K562 (cell line): ENCODE data around the gene GMDS. TPM values are rescaled to one million over a fixed set of nuclear protein-coding genes. Genes with fewer than 3 reads are reported as not detected.

Experiments used
- ATF7 ChIP-seq: fragments of 450-650 bp; IDR thresholded peaks from 2 replicates; pipeline ENCODE4 v1.7.1; 2014; ENCODE audit warnings: mild to moderate bottlenecking, moderate library complexity
- FOXO4 ChIP-seq: fragments of 450-650 bp; formaldehyde crosslinking; IDR thresholded peaks from 2 replicates; pipeline ENCODE4 v1.4.0; 2020; ENCODE audit warnings: mild to moderate bottlenecking, moderate library complexity
- MGA ChIP-seq: fragments of 450-650 bp; IDR thresholded peaks from 2 replicates; pipeline ENCODE4 v1.6.1; 2016; ENCODE audit warnings: mild to moderate bottlenecking, moderate library complexity
- NFRKB ChIP-seq: fragments of 450-650 bp; IDR thresholded peaks from 2 replicates; pipeline ENCODE4 v1.6.1; 2016; ENCODE audit warnings: low read depth
- PCBP1 ChIP-seq: fragments of 200-400 bp; formaldehyde crosslinking; IDR thresholded peaks from 2 replicates; pipeline ENCODE4 v1.6.1; 2018; ENCODE audit warnings: mild to moderate bottlenecking, low read depth, low read length; ENCODE audit not compliant: poor library complexity, severe bottlenecking
- RHOXF2B ChIP-seq: fragments of 250-450 bp; sonication (Bioruptor Pico); conservative IDR thresholded peaks from 2 replicates; pipeline ENCODE4 v1.5.1; 2021
- SIRT6 ChIP-seq: IDR thresholded peaks from one replicate; pipeline ENCODE4 v1.6.1; 2012; ENCODE audit warnings: low read depth, mild to moderate bottlenecking, control low read depth, inconsistent platforms, low read length, moderate library complexity
- polyA plus RNA-seq, 8 experiments: library from polyadenylated mRNA; depleted of rRNA in 4 of 8; stranded (reverse) in 5 of 8; unstranded in 3 of 8; fragments of >200 nt; fragmentation: Nextera tagmentation in 2 of 8; fragmentation: Illumina TruSeq in 1 of 8; extraction: Ambion mirVana in 2 of 8; extraction: Trizol in 1 of 8; gene quantifications; 2 replicates each; pipeline versions ENCODE4 v1.2.1 to v1.2.3, GENCODE V29; 2011 to 2014; ENCODE audit warnings: inconsistent platforms in 1 of 8, missing spikeins in 1 of 8
- total RNA-seq, 7 experiments: library from RNA; depleted of rRNA in 6 of 7; stranded (reverse); fragments of >200 nt in 6 of 7; fragmentation: Illumina TruSeq in 2 of 7; extraction: Trizol in 2 of 7; gene quantifications; 2 replicates each; pipeline versions ENCODE4 v1.2.1 to v1.2.3, GENCODE V29; 2011 to 2021; ENCODE audit warnings: low replicate concordance in 1 of 7

The GMDS gene
- total and polyA plus RNA-seq, 9 of the 15 experiments (the other 6 are each of a cell fraction or from before 2014, with no cell fraction given) = 0.48 to 31.8 (median 13.4) TPM

DNA sequence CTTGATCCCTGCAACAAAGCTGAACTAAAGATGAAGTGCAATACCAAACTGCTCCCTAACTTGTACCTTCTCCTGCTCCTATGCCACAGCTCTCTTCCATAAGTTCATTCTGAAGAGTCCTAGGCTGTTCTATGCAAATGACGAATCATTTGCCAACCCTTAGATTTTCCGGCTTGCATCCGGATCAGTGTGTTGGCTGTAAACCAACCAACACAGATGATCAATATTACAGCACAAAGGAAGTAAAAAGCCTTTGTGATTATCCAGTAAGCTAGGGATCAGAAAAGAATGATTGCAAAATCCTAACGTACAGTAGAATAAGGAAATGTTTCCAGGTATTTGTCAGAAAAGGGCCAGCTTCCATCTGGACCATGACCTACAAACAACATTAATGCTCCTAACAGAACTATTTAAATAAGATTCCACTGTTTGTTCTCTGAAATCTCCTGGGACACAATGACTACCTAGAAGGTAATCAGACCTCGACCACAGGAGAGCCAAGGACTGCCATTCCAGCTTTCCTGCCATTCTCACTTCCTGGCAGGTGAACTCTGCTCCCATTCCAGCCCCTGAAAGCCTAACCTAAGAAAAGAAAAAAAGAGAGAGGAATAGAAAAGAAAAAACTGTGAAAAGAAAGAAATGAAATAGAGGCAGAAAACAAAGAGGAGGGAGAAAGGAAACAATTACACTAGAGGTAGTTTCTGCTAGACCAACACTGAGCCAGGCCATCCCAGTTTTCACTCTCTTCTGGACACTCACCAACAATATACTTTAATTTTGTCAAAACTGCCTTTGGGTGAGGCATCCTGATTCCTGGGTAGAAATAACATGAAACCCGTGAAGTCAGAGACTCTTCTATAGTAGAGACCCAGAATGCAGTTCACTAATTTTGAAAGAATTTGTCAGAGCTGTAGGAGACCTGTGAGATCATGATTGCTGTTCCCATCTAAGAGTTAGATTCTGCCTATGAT, 19.7 kb downstream of the GMDS start (continued):
- TF ChIP-seq MGA (no peak), NFRKB (no peak), ATF7 (no peak), FOXO4 (CRISPR knock-in tag) (no peak), PCBP1 (no peak), SIRT6 (no peak), RHOXF2B (CRISPR knock-in tag) (no peak)
